ENCODE data around the gene MDK. TPM values are rescaled to one million over a fixed set of nuclear protein-coding genes. Genes with fewer than 3 reads are reported as not detected.
A peak's percentile ranks its signal among the peaks of the same experiment; 100 is the strongest.

The MDK gene
- total and polyA plus RNA-seq, 2 of the 13 experiments (the other 11 are each of a cell fraction or from before 2014, with no cell fraction given): 312 to 407 TPM

GRCh38 chr11:46380340-46381047 lies 975 bp upstream of the MDK start (continued):
- TF ChIP-seq ZBTB4 (CRISPR knock-in tag; IDR thresholded peaks at IDR 0.05; ENCODE audit: borderline replicate concordance) (no peak), ZNF780A (CRISPR knock-in tag; IDR thresholded peaks at IDR 0.05) (no peak), RBAK (CRISPR knock-in tag; IDR thresholded peaks at IDR 0.05) (no peak), NRL (CRISPR knock-in tag; IDR thresholded peaks at IDR 0.05; ENCODE audit: borderline replicate concordance) (peak; percentile 52; the same call in 1 of the 2 replicates), YEATS4 (CRISPR knock-in tag; IDR thresholded peaks at IDR 0.05; ENCODE audit: borderline replicate concordance) (peak; percentile 48), ZBTB43 (CRISPR knock-in tag; conservative IDR thresholded peaks at IDR 0.05) (no peak), TFAP4 (IDR thresholded peaks at IDR 0.05; ENCODE audit: borderline replicate concordance, low read depth) (peak; percentile 41; the same call in 1 of the 2 replicates), THYN1 (CRISPR knock-in tag; IDR thresholded peaks at IDR 0.05; ENCODE audit: borderline replicate concordance, low read depth) (no peak), MLXIP (CRISPR knock-in tag; IDR thresholded peaks at IDR 0.05; ENCODE audit: borderline replicate concordance) (no peak), MED1 (CRISPR knock-in tag; IDR thresholded peaks at IDR 0.05) (peak; percentile 43; the same call in 1 of the 2 replicates), ARNT2 (CRISPR knock-in tag; IDR thresholded peaks at IDR 0.05; ENCODE audit: low read depth) (no peak; the same call in 1 of the 2 replicates), ZBTB7A (CRISPR knock-in tag; IDR thresholded peaks at IDR 0.05) (no peak; the same call in 1 of the 2 replicates), ZNF451 (CRISPR knock-in tag; IDR thresholded peaks at IDR 0.05) (0 out of 2 replicates have a peak, but pooled peaks have one; percentile 38), ZNF639 (CRISPR knock-in tag; conservative IDR thresholded peaks at IDR 0.05) (peak; percentile 88), ZNF766 (CRISPR knock-in tag; IDR thresholded peaks at IDR 0.05; ENCODE audit: borderline replicate concordance) (no peak), ZNF274 (CRISPR knock-in tag; IDR thresholded peaks at IDR 0.05) (no peak), TBL1XR1 (IDR thresholded peaks at IDR 0.05; ENCODE audit: borderline replicate concordance, low read length, partially characterized antibody) (no peak), ONECUT2 (CRISPR knock-in tag; IDR thresholded peaks at IDR 0.05) (no peak), PCBP2 (optimal IDR thresholded peaks at IDR 0.05; ENCODE audit: low read depth, low read length, poor library complexity, severe bottlenecking) (no peak)

Measured in HepG2 (cell line).